Right renal cortex interstitium (tissue), 3 donors: Measurements from ENCODE around the gene MDGA2. TPM values are rescaled to one million over a fixed set of nuclear protein-coding genes. Genes with fewer than 3 reads are reported as not detected.

Source experiments
- DNase-seq, 3 donors: peaks; one replicate each; pipeline ENCODE4 v3.0.0-alpha.2; 2013; ENCODE audit warnings: low read depth in 3 of 3, low spot score in 2 of 3
- polyA plus RNA-seq, 3 donors: library from polyadenylated mRNA; unstranded; fragments of 120-200 nt; gene quantifications; one replicate each; pipeline ENCODE4 v1.2.1, GENCODE V29; 2013; ENCODE audit not compliant: insufficient read length in 3 of 3

MDGA2 gene
- polyA plus RNA-seq, 3 donors, result 1.9 to 2.4 (median 2.1) TPM

- no peak for DNase-seq
Observed at GRCh38 chr14:47509957-47510356, 165.4 kb downstream of the MDGA2 start.

DNA sequence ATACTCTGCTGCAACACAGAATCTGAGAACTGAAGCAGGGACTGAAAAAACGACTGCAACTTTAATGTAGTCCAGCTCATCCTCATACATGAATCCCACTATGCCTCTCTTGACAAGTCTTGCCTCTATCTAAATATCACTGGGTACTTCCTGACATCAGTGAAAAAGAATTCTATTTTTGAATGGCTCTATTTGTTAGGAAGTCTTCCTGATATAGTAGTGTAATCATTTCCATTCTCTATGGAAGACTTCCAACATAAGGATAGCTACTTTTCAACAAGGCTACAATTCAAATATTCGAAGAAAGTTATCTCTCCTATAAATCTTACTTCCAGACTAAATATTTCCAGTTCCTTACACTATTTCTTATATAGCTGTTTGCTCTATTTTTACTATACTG lies 167.5 kb downstream of the MDGA2 start:
- DNase-seq, result no peak

- no peak for DNase-seq
Observed at GRCh38 chr14:47500369-47500768, 175.0 kb downstream of the MDGA2 start.

GRCh38 chr14:47490766-47491165 lies 184.6 kb downstream of the MDGA2 start:
- DNase-seq, result no peak

DNA sequence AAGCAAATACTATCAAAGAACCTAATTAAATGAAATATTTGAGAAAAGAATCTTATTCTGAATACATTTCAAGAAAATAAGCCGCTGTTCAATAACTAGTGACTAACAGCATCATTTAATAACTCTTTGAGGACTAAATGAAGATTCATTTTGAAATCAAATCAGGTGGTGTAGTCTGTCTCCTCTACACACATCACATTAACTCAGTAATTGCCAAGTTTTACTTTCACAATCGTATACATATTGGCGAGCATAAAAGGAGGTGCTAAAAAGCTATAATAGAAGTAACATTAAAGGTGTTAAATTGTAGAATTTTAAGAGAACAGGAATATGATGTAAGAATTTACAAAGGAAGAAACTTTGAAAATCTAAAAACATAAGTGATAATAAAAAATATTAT lies 185.1 kb downstream of the MDGA2 start:
- DNase-seq, result no peak

GRCh38 chr14:47485421-47485820 lies 190.0 kb downstream of the MDGA2 start:
- DNase-seq, result no peak

- DNase-seq, result no peak
Observed at GRCh38 chr14:47483449-47483848, 192.0 kb downstream of the MDGA2 start.

DNA sequence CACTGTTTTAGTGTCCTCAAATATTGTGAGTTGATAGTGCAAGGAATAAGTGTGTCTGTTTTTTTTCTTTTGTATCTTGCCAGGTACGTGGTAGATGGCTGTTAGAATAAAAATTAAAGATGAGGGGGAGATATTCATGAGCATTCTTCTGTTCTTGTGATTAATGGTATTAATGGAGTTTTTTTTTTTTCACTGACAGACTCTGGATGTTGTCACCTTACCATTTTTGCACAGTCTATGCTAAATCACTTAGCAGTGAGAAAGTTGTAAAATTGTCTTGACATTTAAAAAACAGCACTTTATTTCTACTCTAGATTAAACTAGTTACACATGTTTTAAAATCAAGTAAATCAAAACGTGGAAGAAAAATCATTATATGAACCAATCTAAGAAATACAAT lies 204.3 kb downstream of the MDGA2 start:
- DNase-seq, result no peak

DNA sequence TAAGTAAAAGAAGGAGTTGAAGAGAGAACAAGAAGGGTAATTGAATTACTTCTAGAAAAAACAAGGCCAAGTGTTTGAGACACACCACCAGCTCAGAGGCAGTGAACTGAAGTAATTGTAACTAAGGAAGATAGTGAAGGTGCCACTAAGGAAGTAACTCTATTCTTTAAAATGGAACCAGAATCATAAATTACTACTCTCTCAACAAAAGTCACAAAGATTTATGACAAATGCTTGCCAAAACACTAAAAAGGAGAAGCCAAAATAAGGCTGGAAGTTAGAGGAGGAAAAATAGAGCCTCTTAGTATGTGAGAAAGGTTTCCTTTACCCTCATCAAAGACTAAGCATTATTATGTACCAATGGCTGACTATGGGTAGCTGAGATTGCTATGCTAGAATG lies 208.5 kb downstream of the MDGA2 start:
- no peak for DNase-seq

DNA sequence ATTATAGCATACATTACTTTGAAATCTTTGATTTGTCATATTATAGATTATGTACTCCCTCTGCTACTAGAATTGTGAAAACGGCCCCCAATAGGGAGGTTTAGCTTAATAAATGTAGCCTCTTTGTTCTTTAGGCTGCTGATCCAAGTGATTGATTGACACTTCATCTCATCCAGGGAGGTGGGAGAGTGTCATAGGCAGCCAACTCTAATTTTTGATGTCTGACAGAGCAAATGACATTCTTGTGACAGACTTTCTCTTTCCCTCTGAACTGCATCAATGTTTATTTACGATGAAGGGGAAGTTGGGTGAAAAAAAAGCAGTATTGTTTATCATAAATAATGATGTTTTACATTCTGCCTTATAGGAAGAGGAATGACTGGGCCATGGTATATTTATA lies 221.4 kb downstream of the MDGA2 start:
- no peak for DNase-seq

DNA sequence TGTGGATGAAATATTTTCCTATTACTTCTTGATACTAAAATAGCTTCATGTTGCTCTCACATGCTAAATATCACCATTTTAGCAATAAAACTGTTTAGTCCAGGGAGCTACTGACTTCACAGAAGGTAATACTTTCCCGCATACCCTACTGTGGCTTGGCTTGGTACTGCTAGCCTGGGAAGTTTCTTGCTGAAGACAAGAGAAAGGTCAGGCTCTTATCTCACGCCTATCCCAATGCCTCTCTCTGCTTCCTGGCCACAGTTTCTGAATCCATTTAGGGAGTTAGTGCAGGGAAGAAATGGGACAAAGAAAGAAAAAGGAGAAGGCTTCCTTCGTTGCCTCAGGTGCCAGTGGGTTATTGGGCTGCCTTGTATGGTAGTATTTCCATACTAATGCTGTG lies 228.3 kb downstream of the MDGA2 start:
- no peak for DNase-seq

GRCh38 chr14:47442211-47442610 lies 233.2 kb downstream of the MDGA2 start:
- no peak for DNase-seq

DNA sequence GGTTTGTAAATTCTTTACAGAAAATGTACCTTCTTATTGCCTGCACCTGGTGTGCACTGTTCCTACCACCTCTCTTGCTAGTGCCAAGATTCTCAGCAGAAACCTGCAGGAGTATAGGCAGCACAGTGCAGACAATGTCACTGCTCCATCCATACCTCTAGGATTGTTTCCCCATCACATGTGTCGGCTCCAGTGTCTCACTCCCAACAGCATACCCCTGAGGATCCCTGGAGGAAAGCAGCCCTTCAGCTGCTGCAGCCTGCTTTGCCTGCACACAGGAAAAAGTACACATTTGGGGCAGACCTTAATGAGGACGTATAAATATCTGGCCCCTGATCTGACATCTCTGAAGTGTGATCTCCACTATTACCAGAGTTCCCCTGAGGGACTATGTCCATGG lies 235.5 kb downstream of the MDGA2 start:
- DNase-seq, result no peak

DNA sequence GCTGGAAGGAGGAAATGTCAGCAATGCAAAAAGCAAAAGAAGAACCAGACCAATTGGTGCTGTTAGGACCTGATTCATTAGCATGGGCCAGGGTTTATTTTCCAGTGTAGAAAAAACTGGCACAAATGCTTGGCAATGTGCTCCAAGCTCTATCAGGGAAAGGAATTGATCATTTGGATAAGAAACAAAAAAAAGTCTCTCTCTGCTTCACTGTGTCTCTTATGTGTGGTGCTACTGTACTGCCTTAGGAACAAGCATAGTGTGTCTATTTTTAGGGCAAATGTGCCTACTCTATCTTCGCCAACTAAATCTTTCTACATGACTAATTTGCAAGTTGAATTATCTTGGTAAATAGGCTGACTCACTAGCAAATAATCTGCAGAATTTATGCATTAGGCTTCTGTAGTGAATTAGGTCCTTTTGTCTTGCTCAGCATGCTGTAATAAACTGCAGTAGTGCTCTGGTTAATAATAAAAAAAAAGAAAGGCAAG lies 236.7 kb downstream of the MDGA2 start:
- no peak for DNase-seq

DNA sequence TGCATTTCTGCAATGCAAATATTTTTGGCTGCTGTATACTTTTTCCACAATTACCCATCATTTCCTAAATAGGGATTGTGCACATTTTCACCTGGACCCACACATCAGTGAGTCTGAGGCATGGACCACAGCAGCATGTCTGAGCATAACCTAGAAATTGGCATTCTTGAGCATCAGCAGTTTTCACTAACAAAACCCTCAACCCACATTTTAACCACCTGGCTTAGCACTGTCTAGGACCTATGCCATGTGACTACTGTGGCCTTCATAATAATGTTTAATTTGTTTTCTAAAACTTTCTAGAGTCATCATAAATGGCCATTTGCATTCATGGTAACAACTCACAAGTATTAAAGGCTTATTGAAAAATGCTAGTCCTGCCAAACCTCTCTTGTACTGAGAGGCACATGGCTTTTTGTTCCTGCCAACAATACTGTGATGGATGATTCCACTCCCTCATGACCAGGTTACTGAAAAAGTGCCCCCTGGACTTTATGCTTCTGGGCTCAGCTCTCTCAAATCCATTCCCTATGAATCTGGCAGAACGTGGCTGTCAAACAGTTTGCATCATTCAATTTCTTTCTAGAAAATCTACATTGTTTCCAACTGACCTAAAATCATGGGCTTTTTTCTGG lies 240.0 kb downstream of the MDGA2 start:
- DNase-seq, result no peak

GRCh38 chr14:47427629-47428028 lies 247.8 kb downstream of the MDGA2 start:
- DNase-seq, result no peak

GRCh38 chr14:47425302-47425701 lies 250.1 kb downstream of the MDGA2 start:
- no peak for DNase-seq

- DNase-seq, result no peak
Observed at GRCh38 chr14:47422191-47422590, 253.2 kb downstream of the MDGA2 start.

DNA sequence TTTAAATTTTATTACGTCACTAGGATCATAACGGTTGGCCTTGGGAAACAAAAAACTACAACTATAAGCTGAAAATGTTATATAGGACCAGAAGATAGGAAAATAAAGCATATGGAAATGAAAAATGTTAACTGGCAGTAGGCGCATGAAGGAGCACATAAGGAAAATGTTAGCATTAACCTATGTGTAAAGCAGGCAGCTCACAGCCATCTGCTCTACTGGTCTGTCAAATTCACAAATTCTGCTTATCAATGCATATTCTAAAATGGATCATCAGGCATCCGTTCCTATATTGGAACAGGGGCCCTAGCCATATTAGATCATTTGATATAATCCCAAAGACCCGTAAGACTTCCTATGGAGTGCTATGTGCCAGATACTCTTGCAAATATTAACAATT lies 263.9 kb downstream of the MDGA2 start:
- no peak for DNase-seq

DNA sequence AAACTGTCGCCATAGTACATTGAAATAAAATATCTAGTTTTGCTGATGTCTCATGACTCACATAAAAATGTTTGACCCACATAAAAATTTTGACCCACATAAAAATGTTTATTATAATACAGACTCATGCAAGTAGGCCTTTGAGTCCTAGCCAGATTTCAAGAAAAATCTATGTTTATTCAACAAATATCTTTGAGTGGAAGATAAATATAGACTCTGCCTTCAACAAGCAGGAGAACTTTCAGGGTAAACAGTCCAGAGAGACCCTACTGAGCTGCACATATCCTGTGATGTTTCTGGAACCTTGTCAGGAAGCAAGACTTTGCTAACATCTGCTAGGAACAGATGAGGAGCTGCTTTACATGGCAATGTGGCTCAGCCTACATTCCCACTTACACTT lies 283.1 kb downstream of the MDGA2 start:
- peak; percentile 39 to 66 (median 48) for DNase-seq

- DNase-seq, result no peak
Observed at GRCh38 chr14:47390831-47391504, 284.4 kb downstream of the MDGA2 start.

GRCh38 chr14:47389535-47389934 lies 285.9 kb downstream of the MDGA2 start:
- no peak for DNase-seq

DNA sequence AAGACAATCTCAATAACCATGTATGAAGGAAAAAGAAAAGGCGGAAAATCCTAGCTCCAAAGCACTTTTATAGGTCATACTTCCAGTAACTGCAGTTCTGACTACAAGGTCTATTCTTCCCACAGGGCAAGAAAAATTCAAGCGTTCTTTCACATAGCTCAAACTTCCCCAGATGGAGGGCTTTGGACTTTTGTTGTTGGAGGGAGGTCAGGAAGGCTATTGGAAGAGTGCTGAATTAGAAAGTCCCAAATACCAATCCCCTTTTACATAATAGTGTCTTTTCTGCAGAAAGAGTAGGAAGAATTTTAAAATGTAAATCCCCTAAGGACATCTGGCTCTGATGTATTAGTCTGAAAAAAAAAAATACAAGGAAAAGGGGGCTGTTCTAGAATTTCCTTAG lies 309.4 kb downstream of the MDGA2 start:
- DNase-seq, result no peak
